Left hindlimb (tissue), 1 donor: ENCODE data around the gene VWF.
"Not testable (repeated sequence)": the region's sequence is repeated elsewhere in the genome, so short reads cannot be mapped to it uniquely, and the experiment has no call there.

Experiments
- DNase-seq: peaks from one replicate; pipeline ENCODE4 v3.0.0-alpha.2; 2018

Gene VWF

DNA sequence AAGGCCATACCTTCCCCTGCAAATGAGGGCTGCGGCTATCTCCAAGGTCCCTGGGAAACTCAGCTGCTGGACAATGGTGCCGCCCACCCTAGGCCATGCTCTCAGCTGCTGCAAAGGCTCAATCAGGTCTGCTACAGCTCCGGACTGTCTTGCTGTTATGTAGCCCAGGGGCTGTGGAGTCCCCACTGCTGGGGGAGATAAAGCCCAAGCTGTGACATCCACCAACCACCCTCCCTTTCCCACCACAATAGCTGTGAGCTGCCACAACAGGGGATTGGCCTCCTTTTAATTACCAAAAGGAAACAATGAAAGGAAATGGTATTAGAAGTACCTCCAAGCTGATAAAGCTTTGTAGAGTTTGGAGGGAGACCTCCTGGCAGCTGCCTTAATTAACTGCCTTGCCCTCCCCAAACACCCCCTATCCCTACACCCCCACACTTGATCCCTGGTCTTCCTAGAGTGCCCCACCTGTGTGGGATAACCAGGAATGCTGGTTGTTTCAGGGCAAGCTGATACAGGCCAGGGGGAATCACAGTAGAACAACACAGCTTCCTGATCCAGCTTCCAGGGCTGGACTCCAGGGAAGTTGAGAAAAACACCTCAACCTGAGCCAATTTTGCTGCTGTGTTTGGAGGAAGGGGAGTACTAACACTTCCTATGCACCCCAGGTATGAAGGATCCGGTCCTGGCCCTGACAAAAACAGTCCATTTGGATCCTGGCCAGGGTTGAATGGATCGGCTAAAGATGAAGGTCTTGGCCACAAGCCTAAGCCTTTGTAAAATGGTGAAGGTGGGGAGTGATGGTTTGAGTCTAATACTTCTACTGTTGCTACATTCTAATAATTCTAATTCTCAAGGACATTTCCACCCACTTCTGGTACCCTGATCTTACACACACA lies at the start of gene VWF:
Gene VWF, minus strand, starts transcription at position 260 of the 899 bp plus-strand sequence. CDS start 1,474 bp downstream, outside the sequence.
- no peak for DNase-seq

DNA sequence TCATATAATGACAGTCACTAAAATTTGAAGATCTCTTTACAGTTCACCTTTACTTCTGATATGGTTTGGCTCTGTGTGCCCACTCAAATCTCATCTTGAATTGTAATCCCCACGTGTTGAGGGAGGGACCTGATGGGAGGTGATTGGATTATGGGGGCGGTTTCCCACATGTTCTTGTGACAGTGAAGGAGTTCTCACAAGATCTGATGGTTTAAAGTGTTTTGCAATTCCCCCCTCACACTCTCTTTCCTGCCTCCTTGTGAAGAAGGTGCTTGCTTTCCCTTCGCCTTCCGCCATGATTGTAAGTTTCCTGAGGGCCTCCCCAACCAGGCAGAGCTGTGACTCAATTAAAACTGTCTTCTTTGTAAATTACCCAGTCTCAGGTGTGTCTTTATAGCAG lies 48.4 kb upstream of the VWF start:
- DNase-seq: no peak

DNA sequence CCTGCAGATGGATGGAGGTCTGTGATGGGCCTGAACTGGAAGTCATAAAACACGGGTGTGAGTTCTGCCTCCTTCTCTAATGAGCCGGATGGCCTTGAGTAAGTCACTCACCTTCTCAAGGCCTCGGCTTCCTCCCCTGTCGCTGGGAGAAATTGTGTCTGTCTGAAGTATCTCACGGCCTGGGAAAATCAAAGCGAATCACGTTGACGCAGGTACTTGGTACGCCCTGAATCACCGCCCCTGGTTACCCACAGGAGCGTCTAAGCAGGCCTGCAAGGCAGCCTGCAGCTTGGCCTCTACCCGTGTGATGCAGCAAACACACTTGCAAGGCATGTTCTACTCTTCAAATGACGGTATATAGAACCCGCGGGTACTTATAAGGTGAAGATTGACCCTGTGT lies 47.6 kb upstream of the VWF start:
- DNase-seq: no peak

GRCh38 chr12:6171409-6172015 lies 47.0 kb upstream of the VWF start:
- DNase-seq: peak; percentile 57

GRCh38 chr12:6167327-6168280 lies 43.1 kb upstream of the VWF start:
- no peak for DNase-seq

DNA sequence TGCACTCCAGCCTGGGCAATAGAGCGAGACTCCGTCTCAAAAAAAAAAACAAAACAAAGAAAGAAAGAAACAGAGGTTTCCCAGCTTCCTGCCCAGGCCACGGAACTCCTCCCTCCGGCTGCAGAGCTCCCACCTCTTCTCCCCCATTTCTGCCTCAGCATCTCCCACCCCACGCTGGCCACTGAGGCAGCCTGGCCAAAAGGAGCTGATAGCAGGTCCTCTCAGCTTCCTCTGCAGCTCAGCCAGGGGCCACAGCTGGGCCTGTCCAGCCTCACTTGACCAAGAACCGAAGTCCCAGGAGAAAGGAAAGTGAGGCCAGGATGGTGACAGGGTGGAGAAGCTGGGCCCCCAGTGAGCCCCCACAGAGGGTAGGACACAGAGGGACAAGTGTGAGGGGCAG lies 42.3 kb upstream of the VWF start:
- DNase-seq: no peak

DNA sequence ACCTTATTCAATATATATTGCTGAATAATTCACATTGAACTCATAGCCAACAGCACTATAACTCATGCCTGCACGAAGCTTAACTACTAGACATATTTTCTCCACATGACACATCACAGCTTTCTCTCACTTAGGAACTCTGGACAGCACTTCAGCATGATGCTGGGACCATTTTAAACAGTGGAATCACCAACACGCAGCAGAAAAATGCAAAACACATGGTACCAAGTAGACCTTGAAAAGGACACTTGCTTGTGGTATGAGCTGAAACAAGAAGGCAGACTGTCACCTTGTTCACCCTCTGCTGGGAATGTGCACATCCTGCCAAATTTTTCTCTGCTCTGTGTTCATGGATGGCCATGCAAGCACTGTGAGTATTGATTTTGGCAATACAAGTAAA lies 40.9 kb upstream of the VWF start:
- DNase-seq: no peak

DNA sequence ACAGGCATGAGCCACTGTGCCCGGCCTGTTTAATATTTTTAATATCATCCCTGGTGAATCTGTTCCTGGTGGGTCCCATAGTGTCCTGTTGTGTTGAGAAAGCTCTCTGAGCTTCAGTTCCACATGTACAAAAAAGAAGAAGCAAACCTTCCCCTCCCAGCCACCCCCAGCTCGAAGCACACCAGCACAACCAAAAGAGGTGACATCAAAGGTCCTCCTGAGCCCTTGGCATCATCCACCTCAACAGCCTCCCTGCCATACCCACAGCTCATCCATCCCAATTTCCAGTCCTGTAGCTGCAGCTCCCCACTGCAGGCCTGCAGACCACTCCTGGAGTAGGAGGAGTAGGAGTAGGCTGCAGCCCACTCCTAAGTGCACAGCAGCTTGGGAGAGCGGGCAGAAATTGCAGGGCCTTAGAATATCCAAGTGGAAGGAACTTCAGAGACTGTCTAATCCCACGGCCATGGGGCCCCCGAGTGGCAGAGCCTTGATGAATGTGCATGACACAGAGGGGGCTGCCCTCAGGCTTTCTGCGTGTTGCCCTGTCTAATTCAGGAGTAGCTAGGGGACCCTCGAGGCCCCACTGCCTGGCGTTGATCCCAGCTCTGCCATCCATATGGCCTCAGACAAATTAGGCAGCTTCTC lies 39.1 kb upstream of the VWF start:
- no peak for DNase-seq

GRCh38 chr12:6161124-6161882 lies 36.8 kb upstream of the VWF start:
- DNase-seq: no peak

GRCh38 chr12:6160049-6160649 lies 35.7 kb upstream of the VWF start:
- not testable (repeated sequence) for DNase-seq

GRCh38 chr12:6159166-6160011 lies 34.9 kb upstream of the VWF start:
- DNase-seq: not testable (repeated sequence)

DNA sequence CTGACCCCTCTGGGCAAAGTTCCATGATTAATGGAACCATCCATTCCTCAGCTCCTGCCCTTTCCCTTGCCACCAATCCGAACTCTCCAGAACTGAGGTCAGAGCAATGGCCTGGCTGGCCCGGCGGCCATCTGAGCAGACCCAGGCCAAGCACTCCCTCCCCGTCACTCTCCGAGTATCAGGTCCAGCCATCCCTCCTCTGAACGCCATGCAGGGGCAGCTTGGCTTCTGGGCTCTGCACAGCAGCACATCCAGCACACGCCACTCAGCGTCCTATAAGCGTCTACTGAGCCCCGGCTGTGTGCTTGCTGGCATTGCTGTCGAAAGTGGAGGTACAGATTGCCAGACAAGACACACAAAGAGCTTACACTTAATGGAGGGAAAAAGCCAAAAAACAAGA lies 34.3 kb upstream of the VWF start:
- no peak for DNase-seq

GRCh38 chr12:6158255-6158654 lies 33.8 kb upstream of the VWF start:
- no peak for DNase-seq

- no peak for DNase-seq
These were observed 33.0 kb upstream of the VWF start for GRCh38 chr12:6157482-6157881.

DNA sequence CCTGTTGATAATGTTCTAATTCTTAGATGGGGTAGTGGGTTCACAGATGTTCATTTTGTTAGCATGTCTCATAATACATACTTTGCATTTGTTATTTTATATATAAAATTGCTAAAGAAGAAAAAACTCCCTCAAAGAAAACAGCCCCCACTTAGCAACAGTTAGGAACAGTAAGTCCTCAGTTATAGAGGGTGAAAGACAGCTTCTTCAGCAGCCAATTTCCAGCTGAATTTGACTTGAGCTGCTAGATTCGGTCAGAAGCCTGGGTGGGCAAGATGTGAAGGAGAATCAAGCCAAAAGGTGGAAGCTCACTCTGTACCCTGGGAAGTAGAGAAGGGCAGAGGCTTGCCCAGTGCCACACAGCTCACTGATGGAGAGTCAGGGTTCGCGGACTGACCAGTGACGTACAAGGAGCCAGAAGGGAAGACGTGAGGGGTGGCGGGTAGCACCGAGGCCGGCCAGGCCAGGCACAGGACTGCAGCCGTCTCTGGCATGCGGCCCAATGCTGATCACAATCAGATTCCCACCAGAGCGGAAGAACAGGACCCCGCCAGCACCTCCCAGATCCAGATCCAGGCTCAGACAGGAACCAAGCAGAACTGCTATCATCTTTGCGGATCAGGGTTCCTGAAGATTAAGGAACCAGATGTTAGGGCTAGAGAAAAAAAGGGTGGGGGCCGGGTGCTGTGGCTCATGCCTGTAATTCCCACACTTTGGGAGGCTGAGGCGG lies 30.4 kb upstream of the VWF start:
- DNase-seq: no peak

- DNase-seq: not testable (repeated sequence)
These were observed 24.3 kb upstream of the VWF start for GRCh38 chr12:6148722-6149121.

- DNase-seq: no peak
These were observed 23.6 kb upstream of the VWF start for GRCh38 chr12:6148061-6148460.

DNA sequence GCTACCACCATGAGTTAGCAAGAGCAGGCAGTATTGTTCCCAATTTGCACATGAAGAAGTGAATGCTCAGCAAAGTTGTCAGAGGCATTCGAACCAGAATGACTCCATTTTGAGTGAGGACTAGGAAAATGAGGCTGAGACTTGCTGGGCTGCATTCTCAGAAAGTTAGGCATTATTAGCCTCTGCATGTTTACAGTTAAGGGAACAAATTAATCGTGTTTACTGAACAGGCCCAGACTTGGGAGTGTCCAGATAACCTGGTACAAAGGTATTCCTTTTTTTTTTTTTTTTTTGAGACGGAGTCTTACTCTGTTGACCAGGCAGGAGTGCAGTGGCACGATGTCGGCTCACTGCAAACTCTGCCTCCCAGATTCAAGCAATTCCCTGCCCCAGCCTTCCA lies 22.5 kb upstream of the VWF start:
- DNase-seq: no peak

DNA sequence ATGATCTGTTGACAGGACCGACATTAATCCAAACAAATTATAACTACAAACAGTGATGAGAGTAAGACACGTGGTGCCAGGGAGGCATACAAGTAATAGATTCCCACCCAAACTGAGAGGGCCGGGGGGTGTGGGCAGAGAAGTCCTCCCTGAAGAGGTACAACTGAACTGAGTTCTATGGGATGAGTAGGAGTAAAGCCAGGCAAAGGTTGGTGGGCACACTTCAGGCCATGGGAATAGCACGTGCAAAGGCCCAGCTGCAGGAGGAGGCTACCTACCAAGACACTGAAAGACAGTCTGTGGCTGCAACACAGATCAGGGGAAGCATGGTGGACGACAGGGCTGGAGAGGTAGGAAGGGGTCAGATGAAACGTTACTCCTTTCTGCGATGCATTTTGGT lies 22.0 kb upstream of the VWF start:
- no peak for DNase-seq

- no peak for DNase-seq
These were observed 21.1 kb upstream of the VWF start for GRCh38 chr12:6145564-6145963.
